Testis (tissue), 2 donors: ENCODE data around the gene TIMM17A.

Experiments
- POLR2A ChIP-seq: fragments of 450-650 bp; IDR thresholded peaks from one replicate; pipeline ENCODE4 v1.6.1; 2017; ENCODE audit warnings: antibody characterized with exemption, mild to moderate bottlenecking, moderate library complexity
- TF ChIP-seq, protein P1 (sequence below), 3 experiments: fragments of 450-650 bp in 2 of 3; fragments of 200-600 bp in 1 of 3; sonication (generic) in 1 of 3; IDR thresholded peaks; one replicate each; pipeline ENCODE4 v1.5.1; 2016 to 2019; ENCODE audit warnings: antibody characterized with exemption in 3 of 3, mild to moderate bottlenecking in 2 of 3, moderate library complexity in 1 of 3

DNA sequence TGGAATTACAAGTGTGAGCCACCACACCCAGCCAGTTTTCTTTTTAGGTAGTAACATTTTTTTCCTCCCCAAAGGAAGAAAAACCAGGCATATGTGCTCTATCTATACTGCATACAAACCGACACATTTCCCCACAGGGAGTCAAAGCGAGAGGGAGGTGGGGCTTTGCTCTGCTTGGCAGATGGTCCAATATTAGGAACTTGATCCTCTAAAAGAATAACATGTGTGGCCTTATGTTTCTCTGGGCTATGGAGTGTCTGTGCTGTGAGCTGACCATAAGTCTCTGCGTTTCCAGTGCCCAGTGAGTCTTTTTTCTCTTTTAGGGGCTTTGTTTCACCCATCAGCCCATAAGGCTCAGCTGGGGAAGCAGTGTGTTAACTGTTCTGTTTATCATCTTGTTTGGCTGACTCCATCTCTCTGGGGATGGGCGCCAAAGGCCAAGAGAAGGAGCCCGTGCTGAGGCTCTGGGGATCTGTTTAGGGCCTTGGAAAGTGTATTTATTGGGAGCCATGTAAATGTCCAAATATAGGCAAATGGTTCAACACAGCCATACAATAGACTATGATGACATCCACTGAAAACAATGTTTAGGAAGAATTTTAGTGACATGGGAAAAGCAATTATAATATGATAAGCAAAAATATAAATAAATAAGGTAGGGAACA is 29.2 kb upstream of the TIMM17A start:
- TF ChIP-seq, protein P1, sequence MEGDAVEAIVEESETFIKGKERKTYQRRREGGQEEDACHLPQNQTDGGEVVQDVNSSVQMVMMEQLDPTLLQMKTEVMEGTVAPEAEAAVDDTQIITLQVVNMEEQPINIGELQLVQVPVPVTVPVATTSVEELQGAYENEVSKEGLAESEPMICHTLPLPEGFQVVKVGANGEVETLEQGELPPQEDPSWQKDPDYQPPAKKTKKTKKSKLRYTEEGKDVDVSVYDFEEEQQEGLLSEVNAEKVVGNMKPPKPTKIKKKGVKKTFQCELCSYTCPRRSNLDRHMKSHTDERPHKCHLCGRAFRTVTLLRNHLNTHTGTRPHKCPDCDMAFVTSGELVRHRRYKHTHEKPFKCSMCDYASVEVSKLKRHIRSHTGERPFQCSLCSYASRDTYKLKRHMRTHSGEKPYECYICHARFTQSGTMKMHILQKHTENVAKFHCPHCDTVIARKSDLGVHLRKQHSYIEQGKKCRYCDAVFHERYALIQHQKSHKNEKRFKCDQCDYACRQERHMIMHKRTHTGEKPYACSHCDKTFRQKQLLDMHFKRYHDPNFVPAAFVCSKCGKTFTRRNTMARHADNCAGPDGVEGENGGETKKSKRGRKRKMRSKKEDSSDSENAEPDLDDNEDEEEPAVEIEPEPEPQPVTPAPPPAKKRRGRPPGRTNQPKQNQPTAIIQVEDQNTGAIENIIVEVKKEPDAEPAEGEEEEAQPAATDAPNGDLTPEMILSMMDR (IDR thresholded peaks at IDR 0.05) = no peak
- TF ChIP-seq POLR2A = no peak
